Fibroblast of villous mesenchyme (primary cell): Measurements from ENCODE around the gene PROP1. TPM values are rescaled to one million over a fixed set of nuclear protein-coding genes. Genes with fewer than 3 reads are reported as not detected.
"Not testable (repeated sequence)": the region's sequence is repeated elsewhere in the genome, so short reads cannot be mapped to it uniquely, and the experiment has no call there.

Source experiments
- DNase-seq: peaks from one replicate; pipeline ENCODE4 v3.0.0-alpha.2; 2010; ENCODE audit warnings: low read depth
- H3K4me3 ChIP-seq: 2 replicates; pipeline ENCODE4 v1.5.1; 2011; ENCODE audit warnings: low read depth, mild to moderate bottlenecking, low read length
- CTCF ChIP-seq: IDR thresholded peaks from 2 replicates; pipeline ENCODE4 v1.5.1; 2012; ENCODE audit warnings: low read depth, mild to moderate bottlenecking, low read length; ENCODE audit not compliant: insufficient read depth
- total RNA-seq: library from RNA; depleted of rRNA; stranded (reverse); fragments of >200 nt; gene quantifications from 2 replicates; pipeline ENCODE4 v1.2.3, GENCODE V29; 2012

The PROP1 gene
- total RNA-seq, 1 donor: not detected

GRCh38 chr5:177980743-177981151, 15.3 kb downstream of the PROP1 start:
- TF ChIP-seq CTCF: no peak
- peak; percentile 3 for DNase-seq
- H3K4me3 ChIP-seq: no peak overlapping the region

GRCh38 chr5:177977600-177977999, 18.4 kb downstream of the PROP1 start:
- not testable (repeated sequence) for H3K4me3 ChIP-seq, DNase-seq

GRCh38 chr5:177973066-177973635, 22.9 kb downstream of the PROP1 start:
- H3K4me3 ChIP-seq: no peak overlapping the region
- no peak for TF ChIP-seq CTCF
- DNase-seq: no peak

GRCh38 chr5:177972613-177973012, 23.4 kb downstream of the PROP1 start:
- peak; percentile 24 for DNase-seq
- no peak overlapping the region for H3K4me3 ChIP-seq
- TF ChIP-seq CTCF: no peak

GRCh38 chr5:177972014-177972413, 24.0 kb downstream of the PROP1 start:
- DNase-seq, H3K4me3 ChIP-seq: not testable (repeated sequence)

- H3K4me3 ChIP-seq: no peak overlapping the region
- DNase-seq: no peak
- no peak for TF ChIP-seq CTCF
Observed at GRCh38 chr5:177968661-177969211, 27.3 kb downstream of the PROP1 start.

- TF ChIP-seq CTCF: no peak
- no peak overlapping the region for H3K4me3 ChIP-seq
- DNase-seq: no peak
Observed at GRCh38 chr5:177967221-177967887, 28.7 kb downstream of the PROP1 start.

GRCh38 chr5:177966839-177967166, 29.2 kb downstream of the PROP1 start:
- no peak for DNase-seq
- no peak overlapping the region for H3K4me3 ChIP-seq
- TF ChIP-seq CTCF: no peak
